Activated CD8-positive, alpha-beta T cell treated with anti-CD3 and anti-CD28 coated beads for 36 hours (primary cell): ENCODE measurements around the gene SKIC3. TPM values are rescaled to one million over a fixed set of nuclear protein-coding genes. Genes with fewer than 3 reads are reported as not detected.

Source experiments
- ATAC-seq: fragments of 200-7000 bp; cut with Tn5 transposase; one replicate; pipeline ENCODE4 v1.10.0; 2021; ENCODE audit warnings: mild to moderate bottlenecking, moderate library complexity
- CTCF ChIA-PET: fragments of 350-600 bp; sonication (Branson Sonifier 250); formaldehyde crosslinking; loops from one replicate; lab custom pipeline; 2021; ENCODE audit warnings: antibody characterized with exemption; lab: Charles Lee
- POLR2A ChIA-PET: fragments of 350-600 bp; sonication (Branson Sonifier 250); formaldehyde crosslinking; loops from one replicate; lab custom pipeline; 2021; ENCODE audit warnings: antibody characterized with exemption; lab: Charles Lee
- DNase-seq: peaks from one replicate; pipeline ENCODE4 v3.0.0-alpha.2; 2020
- H3K27ac Mint-ChIP-seq: one replicate; pipeline ENCODE4 v1.8.0; 2021; ENCODE audit warnings: mild to moderate bottlenecking, mixed read lengths
- H3K27me3 Mint-ChIP-seq: one replicate; pipeline ENCODE4 v1.8.0; 2021; ENCODE audit warnings: mixed read lengths
- H3K36me3 Mint-ChIP-seq: one replicate; pipeline ENCODE4 v1.8.0; 2021; ENCODE audit warnings: low read depth, mixed read lengths
- H3K4me1 Mint-ChIP-seq: one replicate; pipeline ENCODE4 v1.8.0; 2021; ENCODE audit warnings: low read depth, mixed read lengths
- H3K4me3 Mint-ChIP-seq: one replicate; pipeline ENCODE4 v1.8.0; 2021; ENCODE audit warnings: mild to moderate bottlenecking, moderate library complexity, mixed read lengths
- H3K9me3 Mint-ChIP-seq: one replicate; pipeline ENCODE4 v1.8.0; 2021; ENCODE audit warnings: mixed read lengths
- CTCF ChIP-seq: fragments of 200-600 bp; IDR thresholded peaks from one replicate; pipeline ENCODE4 v1.8.0; 2022; ENCODE audit warnings: antibody characterized with exemption, mild to moderate bottlenecking
- intact Hi-C: fragments of 100-400 bp; cut with micrococcal nuclease; formaldehyde crosslinking; loops from one replicate; pipeline ENCODE4 v1.10.0; 2022
- total RNA-seq, 2 experiments: library from RNA; stranded (reverse); gene quantifications; one replicate each; pipeline ENCODE4 v1.2.3, GENCODE V29; 2021

SKIC3 gene
- total RNA-seq, 2 experiments from 2014 or later = 68.2 to 70.0 TPM

- Mint-ChIP-seq H3K27me3 (no peaks in the 10 kb centered on the region), H3K36me3 (peaks cover 11% of the 10 kb centered on the region), H3K9me3 (no peaks in the 10 kb centered on the region), H3K4me1 (peaks cover 35% of the 10 kb centered on the region), H3K27ac (peak overlapping the region; percentile 91), H3K4me3 (peak overlapping the region; percentile 85)
- DNase-seq (no peak), ATAC-seq (no peak)
- ChIA-PET CTCF (interaction anchor here (1.6 kb wide), 1 partner anchor 82 kb away, joined by 4 read pairs; no protein-coding TSS in a partner anchor), POLR2A (interaction anchor here (0.7 to 1.6 kb wide), 4 partner anchors 10 to 77 kb away, joined by 3 to 5 read pairs (median 3); no protein-coding TSS in a partner anchor)
- intact Hi-C loops = loop anchor here (5.0 kb wide), 1 partner anchor 67 kb away; the partner anchor contains the start of gene GPR150
- no peak for TF ChIP-seq CTCF
These were observed 776 bp upstream of the SKIC3 start for GRCh38 chr5:95555553-95555952.

GRCh38 chr5:95554331-95554646 is 488 bp downstream of the SKIC3 start:
- H3K4me3 Mint-ChIP-seq = peak overlapping the region; percentile 85
- ChIA-PET POLR2A (interaction anchor here (0.6 to 1.6 kb wide), 2 partner anchors 9 to 71 kb away, joined by 3 to 5 read pairs; no protein-coding TSS in a partner anchor), CTCF (interaction anchor here (1.0 to 1.6 kb wide), 2 partner anchors 10 to 83 kb away, joined by 4 to 6 read pairs; no protein-coding TSS in a partner anchor)
- intact Hi-C loops = no loop called here
- H3K9me3 Mint-ChIP-seq = no peaks in the 10 kb centered on the region
- H3K36me3 Mint-ChIP-seq = peaks cover 11% of the 10 kb centered on the region
- no peak for DNase-seq
- H3K27ac Mint-ChIP-seq = peak overlapping the region; percentile 91
- H3K4me1 Mint-ChIP-seq = peaks cover 35% of the 10 kb centered on the region
- ATAC-seq = peak; percentile 35
- no peak for TF ChIP-seq CTCF
- no peaks in the 10 kb centered on the region for H3K27me3 Mint-ChIP-seq

- ATAC-seq (no peak), DNase-seq (no peak)
- Mint-ChIP-seq H3K27ac (no peak overlapping the region), H3K4me1 (peaks cover 38% of the 10 kb centered on the region), H3K36me3 (peaks cover 21% of the 10 kb centered on the region), H3K4me3 (no peak overlapping the region), H3K9me3 (no peaks in the 10 kb centered on the region), H3K27me3 (no peaks in the 10 kb centered on the region)
- ChIA-PET POLR2A (no interaction called here), CTCF (no interaction called here)
- intact Hi-C loops = no loop called here
- no peak for TF ChIP-seq CTCF
These were observed 5.7 kb downstream of the SKIC3 start for GRCh38 chr5:95549030-95549429.

GRCh38 chr5:95543017-95543705 is 11.6 kb downstream of the SKIC3 start:
- Mint-ChIP-seq H3K9me3 (no peaks in the 10 kb centered on the region), H3K4me3 (no peak overlapping the region), H3K36me3 (peaks cover 38% of the 10 kb centered on the region), H3K27ac (no peak overlapping the region), H3K4me1 (peaks cover 22% of the 10 kb centered on the region), H3K27me3 (no peaks in the 10 kb centered on the region)
- ATAC-seq (peak; percentile 61), DNase-seq (no peak)
- ChIA-PET POLR2A (no interaction called here), CTCF (interaction anchor here (1.8 kb wide), 1 partner anchor 11 kb away, joined by 6 read pairs; the partner anchor contains the start of gene SKIC3)
- no peak for TF ChIP-seq CTCF
- intact Hi-C loops = no loop called here

- POLR2A ChIA-PET = no interaction called here
- no peak overlapping the region for H3K4me3 Mint-ChIP-seq
- peaks cover 13% of the 10 kb centered on the region for H3K4me1 Mint-ChIP-seq
- intact Hi-C loops = no loop called here
- H3K9me3 Mint-ChIP-seq = no peaks in the 10 kb centered on the region
- no peak overlapping the region for H3K27ac Mint-ChIP-seq
- TF ChIP-seq CTCF = no peak
- no peaks in the 10 kb centered on the region for H3K27me3 Mint-ChIP-seq
- CTCF ChIA-PET = no interaction called here
- no peak for ATAC-seq
- no peak for DNase-seq
- peaks cover 58% of the 10 kb centered on the region for H3K36me3 Mint-ChIP-seq
These were observed 17.3 kb downstream of the SKIC3 start for GRCh38 chr5:95537501-95537900.
